GM19023 (cell line): Measurements from ENCODE around the gene STAT5A.
"Not testable (repeated sequence)": the region's sequence is repeated elsewhere in the genome, so short reads cannot be mapped to it uniquely, and the experiment has no call there.

ENCODE experiments used
- ATAC-seq: cut with Tn5 transposase; IDR thresholded peaks from one replicate; pipeline ENCODE4 v1.9.1; 2021; ENCODE audit warnings: mild to moderate bottlenecking, moderate library complexity; ENCODE audit not compliant: unreplicated experiment

STAT5A gene

DNA sequence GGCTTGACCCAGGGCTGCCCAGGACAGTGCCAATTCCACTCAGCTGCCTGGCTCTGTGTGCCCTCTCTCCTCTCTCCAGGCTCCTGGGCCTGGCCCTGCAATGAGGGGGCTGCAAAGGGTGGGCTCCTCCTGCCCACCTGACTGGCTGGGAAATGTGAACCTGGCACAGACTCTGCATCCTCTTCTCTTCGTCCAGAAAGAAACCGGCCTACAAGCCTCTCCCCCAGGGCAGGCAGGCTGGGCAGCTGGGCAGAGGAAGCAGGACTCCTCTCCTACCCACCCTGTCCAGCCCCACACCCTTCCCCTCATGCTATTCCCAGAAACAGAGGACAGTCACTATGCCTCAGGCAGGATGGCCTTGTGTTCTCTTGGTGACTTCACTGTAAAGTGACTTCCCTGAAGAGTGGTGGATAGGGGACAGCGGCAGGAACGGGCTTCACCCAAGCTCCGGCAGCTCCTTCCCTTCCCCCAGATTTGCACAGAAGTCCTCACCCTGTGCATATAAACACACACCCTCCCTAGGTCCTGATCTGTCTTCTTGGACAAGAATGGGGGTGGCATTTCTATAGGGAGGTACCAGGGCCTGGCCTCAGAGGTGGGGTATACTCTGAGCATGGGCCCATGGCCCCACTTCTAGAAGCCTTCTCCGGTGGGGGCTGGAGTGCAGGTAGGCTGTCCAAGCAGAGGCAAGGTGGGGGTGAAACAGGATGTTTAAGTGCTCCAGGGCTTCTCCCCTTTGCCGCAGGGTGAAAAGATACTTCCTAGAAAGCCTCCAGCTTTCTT, 4.9 kb upstream of the STAT5A start:
- no peak for ATAC-seq

DNA sequence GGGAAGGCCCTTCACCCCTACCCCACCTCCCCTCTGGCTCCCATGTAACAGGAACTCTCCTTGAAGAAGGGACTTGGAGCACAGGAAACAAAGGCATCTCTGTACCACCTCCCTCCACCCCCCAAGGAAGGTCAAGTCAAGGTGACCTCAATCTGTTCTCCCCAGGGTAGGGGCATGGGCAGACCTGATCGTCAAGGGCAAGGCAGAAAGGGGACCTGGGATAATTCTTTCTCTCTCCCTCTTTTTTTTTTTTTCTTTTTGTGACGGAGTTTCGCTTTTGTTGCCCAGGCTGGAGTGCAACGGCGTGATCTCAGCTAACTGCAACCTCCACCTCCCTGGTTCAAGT, 4.3 kb upstream of the STAT5A start:
- ATAC-seq = no peak

DNA sequence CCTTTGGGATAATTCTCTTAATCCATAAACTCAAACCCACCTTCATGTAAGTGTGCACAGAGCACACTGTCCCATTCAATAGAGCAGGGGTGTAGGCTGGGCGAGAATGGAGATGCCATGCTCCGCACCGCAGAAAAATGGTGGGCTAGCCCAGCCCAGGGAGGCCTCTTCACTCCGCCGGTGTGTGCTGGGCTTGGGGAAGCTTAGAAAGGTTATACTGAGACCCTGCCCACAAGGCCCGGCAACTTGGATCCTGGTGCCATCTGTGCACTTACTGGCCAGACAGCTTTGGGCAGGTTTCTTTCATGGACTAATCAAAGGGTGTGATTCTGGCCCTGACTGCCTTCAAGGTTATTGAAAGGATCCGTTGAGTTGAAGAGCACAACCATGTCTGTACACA, 3.7 kb upstream of the STAT5A start:
- no peak for ATAC-seq

DNA sequence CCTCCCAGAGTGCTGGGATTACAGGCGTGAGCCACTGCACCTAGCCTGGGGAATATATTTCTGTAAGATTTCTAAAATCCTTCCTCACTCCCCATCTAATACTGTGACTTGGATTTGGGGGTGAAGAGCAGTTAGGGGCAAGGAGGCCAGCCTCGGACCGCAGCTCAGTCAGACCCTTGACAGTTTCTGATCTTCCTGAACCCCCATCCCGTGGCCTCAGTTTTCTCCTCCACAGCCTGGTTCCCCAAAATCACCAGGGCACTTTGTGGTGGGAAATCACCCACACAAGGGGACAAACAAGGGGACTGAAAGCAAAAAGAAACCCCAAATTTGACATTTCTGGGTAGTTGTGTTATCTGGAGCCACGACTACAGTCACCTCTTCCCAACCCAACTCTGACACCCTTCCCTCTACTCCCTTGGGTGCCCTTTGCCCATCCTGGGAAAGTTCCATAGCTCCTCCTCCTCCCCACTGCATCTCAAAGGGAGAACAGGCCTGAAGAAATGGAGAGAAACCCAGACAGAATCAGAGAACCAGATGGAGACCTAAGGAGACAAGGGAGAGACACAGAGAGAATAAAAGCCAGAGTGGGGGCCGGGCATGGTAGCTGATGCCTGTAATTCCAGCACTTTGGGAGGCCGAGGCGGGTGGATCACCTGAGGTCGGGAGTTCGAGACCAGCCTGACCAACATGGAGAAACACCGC, 2.8 kb upstream of the STAT5A start:
- no peak for ATAC-seq

DNA sequence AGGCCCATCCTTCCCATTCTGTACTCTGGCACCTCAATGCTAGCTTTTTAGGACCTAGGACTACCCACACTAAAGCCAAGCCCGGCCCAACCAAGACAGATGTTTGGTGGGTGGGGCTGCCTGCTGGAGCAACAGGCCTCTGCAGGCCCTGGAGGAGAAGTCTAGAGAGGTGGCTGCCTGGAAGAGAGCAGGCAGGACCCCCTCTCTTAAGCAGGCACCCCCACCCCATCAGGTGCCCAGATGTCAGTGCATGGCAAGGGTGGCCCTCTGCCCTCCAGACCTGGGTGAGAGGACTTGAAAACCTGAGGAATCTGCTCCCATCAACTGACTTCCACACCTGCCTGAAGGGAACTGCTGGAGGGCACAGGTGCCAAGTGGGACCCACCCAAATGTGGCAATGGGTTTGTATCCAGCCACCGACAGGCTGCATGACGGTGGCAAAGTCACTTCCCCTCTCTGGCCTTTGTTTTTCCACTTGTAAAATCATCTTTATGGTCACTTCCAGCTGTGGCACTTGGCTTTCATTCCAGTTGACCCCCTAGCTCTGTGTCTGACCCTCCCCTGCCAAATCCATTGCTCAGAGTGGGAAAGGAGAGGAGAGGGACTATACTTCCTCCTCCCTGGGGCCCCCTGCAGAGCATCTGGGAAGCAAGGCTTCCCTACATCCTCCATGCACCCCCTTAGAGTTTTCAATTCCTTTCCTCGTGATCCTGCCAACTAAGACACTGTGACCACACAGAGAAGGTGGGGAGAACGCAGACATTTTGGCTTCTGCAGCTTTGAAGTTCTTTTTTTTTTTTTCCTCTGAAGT, 1.7 kb upstream of the STAT5A start:
- no peak for ATAC-seq

DNA sequence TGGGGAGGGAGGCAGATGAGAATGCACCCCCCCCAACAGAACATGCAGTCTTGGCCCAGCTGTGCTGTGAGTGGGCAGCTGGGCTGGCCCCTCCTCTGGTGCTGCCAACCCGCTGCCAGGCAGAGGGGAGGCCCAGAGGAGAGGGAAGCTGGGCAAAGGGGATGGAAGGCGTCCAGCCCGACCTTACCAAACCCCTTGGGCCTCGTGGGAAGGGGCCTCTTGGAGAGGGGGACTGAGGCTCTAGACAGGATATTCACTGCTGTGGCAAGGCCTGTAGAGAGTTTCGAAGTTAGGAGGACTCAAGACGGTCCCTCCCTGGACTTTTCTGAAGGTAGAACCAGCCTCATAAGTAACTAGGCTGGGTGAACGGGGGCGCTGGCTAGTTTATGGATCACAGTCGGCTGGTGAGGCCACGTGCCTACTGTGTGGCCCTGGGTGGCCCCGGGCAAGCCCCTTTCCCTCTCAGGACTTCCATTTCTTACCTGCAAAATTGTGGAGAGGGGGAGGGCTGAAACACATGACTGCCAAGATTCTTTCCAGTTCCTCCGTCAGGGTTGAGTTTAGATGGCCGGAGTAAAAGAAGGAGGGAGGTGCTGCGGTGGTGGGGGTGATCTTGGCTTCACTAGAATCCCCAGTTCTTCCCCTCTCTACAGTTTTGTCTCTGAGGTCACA, 857 bp upstream of the STAT5A start:
- no peak for ATAC-seq

DNA sequence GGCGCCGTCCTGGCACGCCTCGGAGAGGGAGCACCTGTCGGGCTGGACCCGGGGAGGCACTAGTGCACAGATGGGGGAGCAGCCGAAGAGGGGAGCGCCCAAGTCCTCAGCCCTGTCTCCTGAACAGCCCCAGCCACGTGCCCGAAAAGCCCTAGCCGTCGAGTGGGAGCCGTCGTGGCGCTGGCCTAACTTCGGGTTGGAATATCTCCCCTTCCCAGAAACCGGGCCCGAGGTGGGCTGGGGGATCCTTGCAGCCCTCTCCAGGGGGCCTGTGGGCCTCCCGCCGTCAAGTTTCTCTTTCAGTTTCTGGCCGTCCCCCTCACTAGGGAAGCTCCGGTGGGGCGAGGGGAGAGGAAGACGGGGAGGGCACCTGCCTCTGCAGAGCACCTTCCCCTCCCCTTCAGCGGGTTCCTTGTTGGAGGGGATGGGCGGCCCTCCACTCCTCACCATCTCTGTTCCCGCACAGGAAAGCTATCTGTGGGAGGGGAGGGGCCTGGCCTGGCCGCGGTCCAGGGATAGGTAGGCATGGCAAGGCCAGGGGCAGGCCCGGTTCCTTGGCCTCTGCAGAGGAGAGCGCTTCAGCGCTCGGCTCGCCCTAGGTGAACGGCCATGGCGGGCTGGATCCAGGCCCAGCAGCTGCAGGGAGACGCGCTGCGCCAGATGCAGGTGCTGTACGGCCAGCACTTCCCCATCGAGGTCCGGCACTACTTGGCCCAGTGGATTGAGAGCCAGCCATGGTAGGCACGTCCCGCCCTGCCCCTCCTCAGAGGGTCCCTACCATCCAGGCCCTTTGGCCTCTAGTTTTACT, 709 bp downstream of the STAT5A start:
- peak; percentile 8 for ATAC-seq

DNA sequence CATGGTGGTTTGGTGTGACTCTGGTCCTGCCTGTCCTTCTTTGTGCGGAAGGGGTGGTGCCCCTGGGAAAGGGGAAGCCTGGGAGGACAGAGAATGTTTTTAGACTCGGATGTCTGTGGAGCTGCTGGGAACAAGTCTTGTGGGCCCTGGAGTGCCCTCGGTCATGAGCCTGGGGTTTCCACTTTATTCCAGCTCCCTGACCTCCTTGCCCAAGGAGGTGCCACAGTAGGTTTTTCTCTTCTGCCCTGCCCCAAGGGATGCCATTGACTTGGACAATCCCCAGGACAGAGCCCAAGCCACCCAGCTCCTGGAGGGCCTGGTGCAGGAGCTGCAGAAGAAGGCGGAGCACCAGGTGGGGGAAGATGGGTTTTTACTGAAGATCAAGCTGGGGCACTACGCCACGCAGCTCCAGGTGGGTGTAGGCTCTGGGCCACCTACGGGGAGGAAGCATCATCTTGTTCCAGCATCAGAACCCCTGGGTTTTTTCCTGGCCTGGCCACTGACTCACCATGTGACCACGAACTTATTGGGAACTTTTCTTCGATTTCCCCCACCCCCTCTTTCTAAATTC, 1.4 kb downstream of the STAT5A start:
- ATAC-seq = no peak

DNA sequence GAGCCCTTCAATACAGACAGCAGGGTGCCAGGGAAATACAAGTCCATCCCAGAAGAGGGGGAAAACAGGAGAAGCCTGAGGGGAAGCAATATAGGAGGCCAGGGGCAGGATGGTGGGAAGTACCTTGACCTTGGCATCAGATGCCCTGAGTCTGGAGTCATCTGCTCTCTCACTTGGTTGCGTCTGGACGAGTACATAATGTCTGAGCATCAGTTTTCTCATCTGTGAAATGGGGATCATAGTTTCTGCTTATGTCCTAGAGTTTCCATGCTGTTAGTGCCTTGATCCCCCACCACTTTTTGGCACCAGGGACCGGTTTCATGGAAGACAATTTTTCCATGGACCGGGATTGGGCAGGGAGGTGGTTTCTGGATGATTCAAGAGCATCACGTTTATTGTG, 2.3 kb downstream of the STAT5A start:
- ATAC-seq = no peak

DNA sequence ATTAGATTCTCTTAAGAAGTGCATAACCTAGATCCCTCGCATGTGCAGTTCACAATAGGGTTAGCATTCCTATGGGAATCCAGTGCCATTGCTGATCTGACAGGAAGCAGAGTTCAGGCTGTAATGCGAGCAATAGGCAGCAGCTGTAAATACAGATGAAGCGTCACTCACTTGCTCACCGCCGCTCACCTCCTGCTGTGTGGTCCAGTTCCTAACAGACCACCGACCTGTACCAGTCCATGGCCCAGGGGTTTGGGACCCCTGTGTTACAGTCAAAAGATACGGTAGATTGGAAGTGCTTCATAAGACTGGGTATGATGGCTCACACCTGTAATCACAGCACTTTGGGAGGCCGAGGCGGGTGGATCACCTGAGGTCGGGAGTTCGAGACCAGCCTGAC, 2.8 kb downstream of the STAT5A start:
- no peak for ATAC-seq

DNA sequence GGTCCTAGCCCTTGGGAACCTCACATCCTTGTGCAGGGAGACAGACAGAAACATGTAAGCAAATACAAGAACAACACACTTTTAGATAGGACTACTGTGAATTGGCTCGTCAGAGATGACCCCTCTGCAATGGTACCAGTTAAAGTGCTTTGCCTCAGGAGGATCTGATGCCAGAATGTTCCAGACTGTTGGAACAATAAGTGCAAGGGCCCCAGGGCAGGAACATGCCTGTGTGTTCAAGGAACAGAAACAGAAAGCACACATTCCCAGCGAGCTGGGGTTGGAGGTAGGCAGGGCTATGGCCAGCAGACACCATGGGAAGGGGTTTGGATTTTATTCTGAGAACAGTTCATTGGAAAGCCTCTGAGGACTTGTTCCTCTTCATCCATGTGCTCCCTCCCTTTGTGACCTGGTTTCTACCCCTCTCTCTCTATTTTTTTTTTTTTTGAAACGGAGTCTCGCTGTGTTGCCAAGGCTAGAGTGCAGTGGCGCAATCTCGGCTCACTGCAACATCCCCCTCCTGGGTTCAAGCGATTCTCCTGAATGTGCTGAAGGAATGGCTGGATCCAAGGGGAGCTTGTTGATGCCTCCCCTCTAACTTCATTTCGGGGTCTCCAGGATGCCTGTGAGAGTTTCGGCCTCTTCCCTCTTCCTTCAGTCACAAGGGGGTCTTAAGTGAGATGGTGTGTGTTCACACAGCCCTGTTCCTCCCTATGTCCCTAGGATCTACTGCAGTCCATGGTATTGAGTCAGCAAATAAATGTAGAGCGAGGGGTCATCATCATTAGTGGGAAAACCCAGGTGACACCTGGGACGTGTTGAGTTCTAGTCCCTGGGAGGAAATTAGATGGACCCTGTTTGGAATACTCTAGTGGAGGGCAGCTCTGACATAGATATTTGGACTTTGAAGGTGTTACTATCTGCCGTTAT, 6.4 kb downstream of the STAT5A start:
- ATAC-seq = no peak

DNA sequence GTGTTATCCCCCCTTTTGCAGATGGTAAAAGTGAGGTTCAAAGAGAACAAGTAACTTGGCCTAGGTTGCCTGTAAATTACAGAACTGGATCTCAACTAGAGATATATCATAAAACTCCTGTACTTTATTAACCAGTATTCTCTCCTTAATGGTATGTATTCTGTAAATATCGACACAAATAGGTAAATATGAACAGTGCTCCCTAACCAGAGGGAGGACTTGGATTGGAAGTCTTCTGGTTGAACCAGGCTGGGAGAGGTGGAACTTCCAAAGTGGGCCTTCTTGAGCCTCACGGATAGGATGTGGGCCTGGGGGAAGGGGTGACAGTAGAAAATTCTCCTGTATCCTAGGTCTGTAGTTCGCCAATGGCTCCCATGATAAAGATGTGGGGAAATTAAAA, 7.7 kb downstream of the STAT5A start:
- ATAC-seq = no peak

DNA sequence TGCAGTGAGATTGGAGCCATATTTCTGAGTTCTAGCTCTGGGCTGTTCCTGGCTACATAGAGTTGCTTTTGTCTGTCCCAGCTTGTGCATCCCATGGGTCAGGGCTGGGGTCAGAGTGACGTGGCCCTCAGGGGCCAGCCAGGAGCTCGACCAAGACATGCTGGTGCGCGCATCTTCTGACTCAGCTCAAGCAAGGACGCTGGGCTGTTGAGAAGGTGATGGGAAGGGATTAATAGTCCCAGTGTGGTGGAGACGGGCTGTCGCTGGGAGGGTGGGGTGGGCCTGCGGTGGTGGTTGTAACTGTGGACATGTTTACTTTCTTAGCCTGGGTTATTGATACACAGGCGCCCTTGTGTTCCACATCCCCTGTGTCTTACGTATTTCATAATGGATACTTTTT, 9.5 kb downstream of the STAT5A start:
- ATAC-seq = not testable (repeated sequence)

DNA sequence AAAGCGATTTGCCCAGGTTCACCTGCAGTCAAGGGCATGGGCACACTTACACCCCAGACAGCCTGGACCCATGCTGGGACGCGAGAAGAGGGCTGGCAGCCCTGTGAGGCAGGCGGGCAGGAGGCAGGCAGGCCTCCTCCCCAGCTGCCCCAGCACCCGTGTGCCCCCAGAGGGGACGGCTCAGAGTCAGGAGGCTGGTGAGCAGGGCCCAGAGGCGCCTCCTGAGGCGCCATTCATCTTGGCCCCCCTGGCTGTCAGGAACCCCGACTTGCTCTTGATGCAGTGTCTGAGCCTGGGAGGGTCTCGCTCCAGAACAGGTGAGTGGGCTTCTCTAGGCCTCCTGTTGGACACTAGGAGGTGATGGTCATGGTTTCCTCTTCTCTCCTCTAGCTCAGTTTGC, 11.1 kb downstream of the STAT5A start:
- ATAC-seq = not testable (repeated sequence)

DNA sequence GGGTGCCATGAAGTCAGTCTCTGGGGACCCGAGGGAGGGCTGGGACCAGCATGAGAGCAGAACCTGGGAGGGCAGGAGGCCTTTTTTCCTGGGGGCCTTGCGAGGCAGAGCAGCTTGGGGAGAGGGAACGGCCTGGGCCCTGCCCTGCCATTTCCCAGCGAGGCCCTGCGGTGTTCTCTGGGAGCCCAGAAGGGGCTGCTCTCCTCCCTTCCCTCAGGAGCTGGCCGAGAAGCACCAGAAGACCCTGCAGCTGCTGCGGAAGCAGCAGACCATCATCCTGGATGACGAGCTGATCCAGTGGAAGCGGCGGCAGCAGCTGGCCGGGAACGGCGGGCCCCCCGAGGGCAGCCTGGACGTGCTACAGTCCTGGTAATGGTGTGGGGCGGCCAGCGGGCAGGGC, 11.6 kb downstream of the STAT5A start:
- ATAC-seq = not testable (repeated sequence)

DNA sequence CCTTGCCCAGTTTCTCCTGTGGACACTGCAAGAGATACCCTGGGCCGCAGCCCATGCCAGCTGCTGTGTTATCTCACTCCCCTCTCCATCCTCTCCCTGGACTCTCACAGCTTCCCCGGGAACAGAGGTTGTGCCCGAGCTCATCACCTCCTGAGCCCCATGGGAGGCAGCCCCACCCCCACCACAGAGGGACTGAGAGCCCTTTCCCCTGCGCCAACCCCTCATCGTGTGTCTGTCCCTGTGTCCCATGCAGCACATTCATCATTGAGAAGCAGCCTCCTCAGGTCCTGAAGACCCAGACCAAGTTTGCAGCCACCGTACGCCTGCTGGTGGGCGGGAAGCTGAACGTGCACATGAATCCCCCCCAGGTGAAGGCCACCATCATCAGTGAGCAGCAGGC, 12.7 kb downstream of the STAT5A start:
- ATAC-seq = no peak

DNA sequence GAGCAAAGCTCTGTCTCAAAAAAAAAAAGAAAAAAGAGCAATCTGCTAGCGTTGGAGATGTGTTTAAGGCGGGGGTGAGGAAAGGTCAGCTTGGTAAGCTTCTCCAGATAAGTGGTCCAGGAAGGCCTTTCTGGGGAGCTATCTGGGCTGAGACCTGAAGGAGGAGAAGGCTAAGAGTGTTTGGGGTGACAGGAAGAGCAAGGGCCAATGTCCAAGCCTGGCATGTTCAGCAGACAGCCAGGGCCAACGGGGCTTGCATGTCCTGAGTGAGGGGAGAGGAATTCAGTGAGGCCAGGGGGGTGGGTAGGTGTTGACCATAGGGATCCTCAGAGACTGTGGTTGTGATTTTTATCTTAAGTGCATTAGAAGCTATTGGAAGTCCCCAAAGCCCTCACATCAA, 15.4 kb downstream of the STAT5A start:
- no peak for ATAC-seq

DNA sequence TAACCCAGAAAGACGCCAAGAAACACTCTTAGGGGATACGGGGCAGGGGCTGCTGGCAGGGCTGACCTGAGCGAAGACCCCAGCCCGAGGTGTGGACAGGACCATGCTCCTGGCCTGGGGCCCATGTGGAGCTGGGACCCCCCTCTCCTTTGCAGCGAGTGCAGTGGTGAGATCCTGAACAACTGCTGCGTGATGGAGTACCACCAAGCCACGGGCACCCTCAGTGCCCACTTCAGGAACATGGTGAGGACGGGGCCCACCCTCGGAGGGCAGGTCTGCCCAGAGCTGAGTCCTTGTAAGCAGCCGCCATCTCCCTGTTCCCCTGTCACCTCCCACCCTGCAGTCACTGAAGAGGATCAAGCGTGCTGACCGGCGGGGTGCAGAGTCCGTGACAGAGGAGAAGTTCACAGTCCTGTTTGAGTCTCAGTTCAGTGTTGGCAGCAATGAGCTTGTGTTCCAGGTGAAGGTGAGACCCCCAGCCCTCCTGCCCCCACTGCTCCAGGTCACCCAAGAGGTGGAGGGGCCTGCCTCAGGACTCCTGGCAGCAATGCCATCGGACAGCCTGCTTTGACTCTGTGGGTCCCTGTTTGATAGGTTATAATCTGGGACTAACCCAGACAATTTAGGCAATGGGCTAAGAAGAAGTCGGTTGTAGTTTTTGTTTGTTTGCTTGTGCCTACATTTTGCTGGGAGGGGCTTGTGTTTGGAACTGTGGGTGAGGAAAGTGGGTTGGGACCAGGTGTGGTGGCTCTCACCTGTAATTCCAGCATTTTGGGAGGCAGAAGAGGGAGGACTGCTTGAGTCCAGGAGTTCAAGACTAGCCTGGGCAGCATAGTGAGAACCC, 16.1 kb downstream of the STAT5A start:
- no peak for ATAC-seq
